HG03039 (cell line): ENCODE measurements around the gene RNF220.
"Not testable (repeated sequence)": the region's sequence is repeated elsewhere in the genome, so short reads cannot be mapped to it uniquely, and the experiment has no call there.

Experiments used
- ATAC-seq: cut with Tn5 transposase; IDR thresholded peaks from one replicate; pipeline ENCODE4 v1.9.1; 2021; ENCODE audit warnings: mild to moderate bottlenecking, moderate library complexity; ENCODE audit not compliant: unreplicated experiment

The RNF220 gene

DNA sequence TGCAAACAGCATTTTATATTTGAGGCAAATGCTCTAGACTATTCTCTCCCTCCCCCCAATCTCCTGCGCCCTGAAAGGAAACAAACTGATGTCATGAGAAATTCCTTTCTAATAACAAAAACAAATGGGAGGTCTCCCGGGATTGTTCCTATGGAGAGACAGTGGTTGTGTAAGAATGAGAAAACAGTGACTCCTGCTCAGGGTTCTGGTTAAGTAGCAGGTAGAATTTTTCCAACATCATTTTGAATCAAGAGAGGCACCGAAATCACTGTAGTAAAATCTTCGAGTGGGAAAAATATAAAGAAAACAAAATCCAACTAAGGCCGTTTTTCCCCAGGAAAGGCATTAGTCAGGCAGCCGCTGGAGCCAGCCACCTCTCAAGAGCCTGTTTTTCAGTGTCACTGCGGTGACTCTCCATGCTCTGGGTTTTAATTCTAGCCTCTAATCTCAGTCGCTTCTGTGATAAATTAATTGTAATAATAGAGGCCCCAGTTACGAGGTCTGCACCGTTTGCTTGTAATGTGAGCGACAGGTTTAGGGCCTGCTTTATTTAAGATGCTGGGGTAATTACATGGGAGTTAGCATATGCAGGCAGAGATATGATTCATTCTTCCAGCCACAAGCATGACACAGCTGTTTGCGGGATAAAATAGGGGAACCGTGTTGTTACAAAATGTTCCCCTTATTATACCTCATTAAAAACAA, 80.3 kb downstream of the RNF220 start:
- ATAC-seq, result no peak

- ATAC-seq, result no peak
Observed at GRCh38 chr1:44485934-44486460, 80.9 kb downstream of the RNF220 start.

GRCh38 chr1:44489481-44489880, 84.4 kb downstream of the RNF220 start:
- ATAC-seq, result no peak

DNA sequence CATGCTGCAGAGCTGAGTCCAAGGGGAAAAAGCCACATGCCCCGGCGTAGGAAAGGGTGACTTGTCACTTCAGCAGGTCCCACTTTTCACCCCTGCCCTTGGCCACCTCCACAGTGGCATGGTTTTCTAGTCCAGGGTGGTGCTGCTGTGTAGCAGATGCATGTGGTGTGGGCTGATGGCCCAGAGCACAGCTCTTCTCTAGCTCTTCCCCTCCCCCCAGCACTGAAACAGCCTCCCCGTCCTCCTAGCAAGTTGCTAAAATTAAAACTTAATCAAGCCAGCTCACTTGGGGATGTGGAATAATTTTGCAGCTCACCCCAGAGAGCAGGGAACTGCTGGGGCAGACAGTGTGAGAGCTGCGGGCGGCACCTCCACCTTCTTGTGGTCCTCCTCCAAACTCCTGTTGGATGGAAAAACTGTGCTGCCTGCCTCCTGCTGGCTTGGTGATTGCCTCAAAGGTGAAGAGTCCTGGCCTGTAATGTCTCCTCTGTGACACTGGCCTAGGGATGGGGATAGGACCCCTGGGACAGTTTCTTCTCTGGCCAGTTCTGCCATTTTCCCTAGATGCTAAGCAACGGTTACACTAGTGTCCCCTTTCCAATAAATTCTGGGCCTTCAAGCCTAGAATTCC, 91.6 kb downstream of the RNF220 start:
- ATAC-seq, result no peak

DNA sequence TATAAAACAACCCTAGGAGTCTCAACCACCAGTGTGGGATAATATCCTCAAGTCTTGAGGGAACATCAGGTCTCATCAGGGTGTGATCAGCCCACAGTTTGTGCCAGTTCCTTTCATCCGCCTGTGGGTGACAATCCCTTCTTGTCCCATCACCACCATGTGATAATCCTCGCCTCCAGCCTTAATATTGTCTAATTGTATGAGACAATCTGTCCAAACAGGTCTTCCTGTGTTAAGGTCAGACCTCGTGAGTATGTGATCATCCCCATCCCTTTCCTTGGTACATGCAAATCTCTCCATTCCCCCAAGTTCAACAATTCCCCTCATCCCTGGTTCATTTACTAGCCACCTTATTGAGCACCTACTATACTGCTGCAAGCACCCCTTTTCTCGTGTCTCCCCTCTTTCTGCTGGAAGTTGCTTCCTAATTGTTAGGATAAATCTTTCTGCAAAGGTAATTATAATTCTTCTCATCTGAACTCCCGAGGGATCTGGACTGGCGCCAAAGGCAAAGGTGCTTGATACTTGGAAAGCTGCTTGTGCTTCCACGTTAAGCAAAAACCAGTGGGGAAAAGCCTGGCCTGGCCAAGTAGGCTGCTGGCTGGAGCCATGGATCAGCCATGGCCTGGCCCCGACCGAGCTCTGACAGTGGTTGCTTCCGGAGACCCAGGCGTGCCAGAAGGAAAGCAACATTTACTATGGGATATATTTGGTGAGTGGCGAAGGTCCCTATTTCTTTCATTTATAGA, 92.5 kb downstream of the RNF220 start:
- ATAC-seq, result no peak

- ATAC-seq, result no peak
Observed at GRCh38 chr1:44499306-44499705, 94.3 kb downstream of the RNF220 start.

DNA sequence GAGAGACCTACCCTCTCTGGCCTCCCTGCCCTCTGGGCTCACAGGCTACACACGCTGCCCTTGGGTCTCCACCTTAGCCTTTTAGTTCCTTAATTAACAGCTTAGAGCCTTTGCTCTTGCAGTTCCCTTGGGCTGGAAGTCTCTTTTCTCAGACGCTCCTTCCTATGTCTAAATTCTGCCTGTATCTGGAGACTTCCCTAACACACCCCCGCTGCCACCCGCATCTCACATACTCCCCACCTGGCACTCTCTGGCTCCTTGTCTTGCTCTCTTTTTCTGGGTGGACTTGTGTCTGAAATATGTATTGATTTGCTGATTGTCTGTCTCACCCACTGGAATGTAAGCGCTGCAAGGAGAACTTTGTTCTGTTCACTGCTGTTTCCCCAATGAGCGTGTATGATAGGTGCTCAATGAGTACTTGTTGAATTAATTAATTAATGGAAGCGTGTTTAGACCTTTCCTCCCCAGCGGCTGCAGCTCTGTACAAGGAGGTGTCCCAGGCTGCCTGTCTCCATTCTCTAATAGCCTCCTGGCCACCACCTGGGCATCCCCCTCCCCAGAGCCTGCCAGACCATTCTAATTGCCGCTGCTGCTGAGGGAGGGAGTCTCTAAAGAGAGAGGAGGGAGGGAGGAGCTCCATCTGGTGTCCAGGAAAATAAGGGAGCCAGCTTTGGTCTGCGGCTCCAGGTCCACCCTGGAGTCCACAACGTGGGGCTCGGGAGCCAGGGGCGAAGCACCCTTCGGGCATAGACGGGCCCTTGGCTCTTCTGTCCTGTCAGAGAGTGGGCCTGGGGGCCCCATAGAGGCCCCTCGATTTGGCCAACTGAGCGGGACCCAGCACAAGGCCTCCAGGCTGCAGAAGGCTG, 95.4 kb downstream of the RNF220 start:
- ATAC-seq, result no peak

GRCh38 chr1:44501047-44501890, 96.2 kb downstream of the RNF220 start:
- ATAC-seq, result no peak

- ATAC-seq, result not testable (repeated sequence)
Observed at GRCh38 chr1:44502823-44503222, 97.8 kb downstream of the RNF220 start.

GRCh38 chr1:44503625-44504024, 98.6 kb downstream of the RNF220 start:
- no peak for ATAC-seq

DNA sequence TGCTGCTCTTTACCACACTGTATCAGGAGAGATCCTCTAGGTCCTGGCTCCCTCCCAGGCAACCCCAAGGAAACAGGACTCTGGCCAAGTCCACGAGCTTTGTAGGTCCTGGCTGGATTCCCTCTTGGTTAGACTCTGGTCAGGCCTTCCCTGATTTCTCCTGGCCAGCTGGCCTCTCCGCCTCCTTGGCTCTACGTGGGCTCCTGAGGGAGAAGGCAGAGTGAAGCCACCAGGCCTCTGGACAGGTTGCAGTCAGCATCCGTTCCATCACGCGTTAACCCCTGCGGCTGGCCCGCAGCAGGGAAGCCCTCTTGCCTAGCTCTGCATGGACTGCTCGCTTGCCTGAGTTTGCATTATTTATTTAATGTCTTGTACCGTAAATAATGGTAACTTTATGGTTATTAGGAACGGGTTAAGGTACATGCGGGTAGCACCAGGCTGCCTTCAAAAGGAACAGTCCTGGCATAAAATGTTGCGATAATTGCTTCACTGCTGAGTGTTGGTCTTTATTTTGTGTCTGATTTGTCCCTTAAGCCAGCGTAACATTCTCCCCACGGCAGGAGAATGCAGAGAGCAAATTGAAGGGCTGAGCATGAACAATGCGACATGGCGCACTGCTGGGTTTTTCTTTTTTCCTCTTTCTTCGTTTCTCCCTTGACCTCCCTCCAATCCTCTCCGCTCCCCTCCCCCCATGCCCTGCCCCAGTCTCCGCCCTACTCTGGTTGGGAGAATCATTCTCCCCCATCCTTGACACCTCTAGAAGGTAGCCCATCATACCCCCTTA, 100.3 kb downstream of the RNF220 start:
- no peak for ATAC-seq

DNA sequence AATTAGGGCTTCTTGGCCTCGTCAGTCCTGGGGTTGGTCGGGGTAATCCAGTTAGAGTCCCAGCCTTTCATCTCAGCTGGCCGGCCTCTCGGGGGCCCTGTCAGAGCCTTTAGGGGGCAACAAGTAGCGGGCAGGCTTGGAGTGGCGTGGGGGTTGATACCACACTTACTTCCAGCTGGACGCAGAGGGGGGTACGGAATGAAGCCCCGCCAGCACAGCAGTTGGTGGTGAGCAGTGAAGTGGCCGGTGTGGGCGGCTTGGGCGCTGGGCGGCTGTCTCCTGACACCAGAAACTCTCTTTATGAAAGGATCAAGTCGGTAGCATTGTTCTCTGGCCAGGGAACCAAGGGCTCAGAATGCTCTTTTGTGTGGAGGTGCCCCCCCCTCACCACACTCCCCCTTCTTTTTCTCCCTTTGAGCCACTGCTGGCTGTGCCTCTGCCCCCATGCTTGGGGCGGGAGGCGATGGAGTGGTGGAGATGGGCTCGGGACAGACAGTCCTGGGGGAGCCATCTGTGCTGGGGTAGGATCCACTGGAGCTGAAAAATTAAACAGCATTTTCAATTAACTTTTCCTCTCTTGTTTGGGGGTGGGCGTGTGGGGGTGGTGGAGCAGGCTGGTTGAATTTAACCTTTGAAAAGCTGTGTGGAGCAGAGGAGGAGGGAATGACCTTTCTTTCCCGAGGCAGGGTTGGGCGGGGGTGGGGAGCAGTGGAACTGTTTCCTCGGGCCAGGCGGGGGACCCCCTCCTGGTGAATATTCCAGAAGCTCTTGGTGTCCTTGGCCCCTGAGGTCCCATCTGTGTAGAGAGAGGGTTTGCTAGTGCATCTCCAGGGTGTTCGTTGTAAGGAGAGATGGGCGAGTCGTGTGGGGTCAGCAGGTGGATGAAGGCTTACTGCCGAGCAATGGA, 102.7 kb downstream of the RNF220 start:
- ATAC-seq, result no peak

DNA sequence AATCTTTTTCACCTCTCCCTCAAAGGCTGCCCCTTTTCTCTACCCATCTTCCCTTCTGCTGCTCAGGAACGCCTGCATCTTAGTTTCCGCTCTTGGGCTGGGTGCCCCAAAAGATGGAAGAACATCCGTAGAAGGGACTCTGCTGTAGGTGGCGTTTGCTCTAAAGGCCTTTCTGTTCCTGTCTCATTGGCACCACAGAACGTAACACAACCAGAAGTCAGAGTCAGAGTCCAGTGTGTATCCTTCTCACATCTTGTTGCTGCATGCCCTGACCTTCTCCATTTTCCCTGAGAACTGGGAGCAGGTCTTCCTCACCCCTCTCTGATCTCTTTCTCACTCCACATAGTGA, 103.3 kb downstream of the RNF220 start:
- ATAC-seq, result no peak

DNA sequence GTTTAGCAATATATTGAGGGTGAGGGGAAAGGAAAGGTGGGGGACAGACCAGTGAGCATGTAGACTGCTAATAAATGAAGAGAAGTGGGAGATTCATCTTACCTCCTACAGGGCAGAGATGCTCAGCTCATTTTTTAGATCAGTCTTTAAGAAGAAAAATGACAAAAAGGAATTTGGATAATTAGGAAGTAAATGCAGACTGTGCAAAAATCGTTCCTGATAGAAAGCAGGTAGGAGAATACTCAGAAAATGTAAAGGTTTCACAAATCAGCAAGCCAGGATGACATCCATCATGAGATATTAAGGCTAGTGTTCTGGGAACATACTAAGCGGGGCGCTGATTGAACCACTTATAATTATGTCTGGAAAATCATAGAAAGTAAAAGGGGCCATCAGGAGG, 106.3 kb downstream of the RNF220 start:
- no peak for ATAC-seq

DNA sequence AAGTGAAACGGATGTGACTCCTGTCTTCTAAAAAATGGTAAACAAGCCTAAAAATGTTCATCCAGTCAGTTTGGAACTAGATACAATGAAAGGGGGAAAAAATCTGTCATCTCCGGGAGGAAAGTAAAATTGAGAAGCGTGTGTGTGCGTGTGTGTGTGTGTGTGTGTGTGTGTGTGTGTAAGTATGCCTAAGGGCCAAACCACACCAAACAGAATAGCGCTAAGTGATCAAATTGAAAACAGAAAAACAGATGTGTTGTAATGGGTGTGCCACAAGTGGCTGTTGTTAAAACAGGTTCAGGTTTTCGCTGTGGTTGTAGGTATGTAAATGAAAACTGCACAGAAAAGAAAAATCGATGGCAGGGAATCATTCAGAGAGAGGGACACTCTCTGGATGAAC, 106.7 kb downstream of the RNF220 start:
- ATAC-seq, result no peak

DNA sequence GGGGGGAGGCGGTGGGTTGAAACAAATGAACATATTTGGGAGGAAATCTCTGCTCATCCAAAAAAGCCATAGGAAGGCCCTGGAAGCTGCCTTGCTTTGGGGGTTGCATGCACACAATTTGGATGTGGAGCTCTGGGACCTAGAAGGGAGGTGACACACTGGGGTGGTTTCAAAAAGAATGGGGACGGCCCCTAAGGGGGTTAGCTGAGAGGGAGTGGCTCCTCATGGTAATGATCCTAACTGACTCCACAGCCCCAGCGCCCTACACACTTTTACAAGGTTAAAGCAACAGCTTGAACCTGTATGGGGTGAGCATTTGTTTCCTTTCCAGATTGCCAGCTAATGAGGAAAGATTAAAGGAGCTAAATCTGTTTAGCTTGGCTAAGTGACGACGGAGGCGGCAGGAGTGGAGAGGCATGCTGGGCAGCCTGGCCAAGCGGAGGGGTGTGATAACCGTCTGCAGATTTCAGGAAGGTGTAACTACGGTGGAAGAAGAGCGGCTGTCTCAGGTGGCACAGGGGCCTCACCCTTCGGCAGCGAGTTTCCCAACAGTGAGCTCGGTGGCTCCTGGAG, 107.3 kb downstream of the RNF220 start:
- no peak for ATAC-seq

DNA sequence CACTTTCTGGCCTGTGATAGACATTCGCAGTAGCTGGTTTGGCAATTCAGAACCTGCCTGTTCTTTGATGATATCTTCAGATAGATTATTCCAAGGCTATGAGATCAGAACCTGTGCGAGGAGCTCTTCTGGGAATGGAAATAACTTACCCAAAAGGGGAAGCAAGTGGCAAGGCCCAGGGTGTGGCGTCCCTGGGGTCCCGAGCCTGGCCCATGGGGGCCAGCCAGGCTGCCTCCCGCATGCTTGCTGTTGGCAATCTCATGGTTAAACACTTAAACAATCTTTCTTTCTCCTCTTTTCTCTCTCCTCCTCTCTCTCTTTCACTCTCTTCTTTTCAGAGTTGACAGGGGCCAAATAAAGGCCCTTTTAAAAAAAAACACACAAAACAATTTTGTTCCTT, 108.1 kb downstream of the RNF220 start:
- no peak for ATAC-seq

- no peak for ATAC-seq
Observed at GRCh38 chr1:44514673-44515072, 109.6 kb downstream of the RNF220 start.
